GM12878 (cell line): ENCODE data around the gene AMY1A.
"Not testable (repeated sequence)": the region's sequence is repeated elsewhere in the genome, so short reads cannot be mapped to it uniquely, and the experiment has no call there.

Experiments used
- ATF2 ChIP-seq: IDR thresholded peaks from 2 replicates; pipeline ENCODE4 v1.6.1; 2012; ENCODE audit warnings: low read length, inconsistent platforms
- CHD2 ChIP-seq: IDR thresholded peaks from 2 replicates; pipeline ENCODE4 v1.6.1; 2011; ENCODE audit warnings: low read depth, low read length, improper control_type of control experiment, borderline replicate concordance
- CTCF ChIP-seq, 3 experiments: IDR thresholded peaks in 2 of 3; conservative IDR thresholded peaks in 1 of 3; 2 replicates each; pipeline ENCODE4 v1.5.1; 2011; ENCODE audit warnings: low read depth in 3 of 3, low read length in 3 of 3, mild to moderate bottlenecking in 3 of 3, control low read depth in 2 of 3, moderate library complexity in 2 of 3, inconsistent platforms in 1 of 3, mixed read lengths in 1 of 3; ENCODE audit not compliant: control insufficient read depth in 2 of 3, insufficient read depth in 1 of 3; ENCODE audit errors: extremely low read depth in 1 of 3
- IRF3 ChIP-seq: fragments of 450-650 bp; IDR thresholded peaks from 2 replicates; pipeline ENCODE4 v1.6.1; 2014; ENCODE audit warnings: mild to moderate bottlenecking
- MTA3 ChIP-seq: IDR thresholded peaks from 2 replicates; pipeline ENCODE4 v1.6.1; 2012; ENCODE audit warnings: low read length, inconsistent platforms, borderline replicate concordance
- PBX3 ChIP-seq: IDR thresholded peaks from 2 replicates; pipeline ENCODE4 v1.6.1; 2011; ENCODE audit warnings: mild to moderate bottlenecking, low read depth, low read length, moderate library complexity; ENCODE audit not compliant: insufficient replicate concordance
- POLR2A ChIP-seq: IDR thresholded peaks from 2 replicates; pipeline ENCODE4 v1.6.1; 2011; ENCODE audit warnings: low read depth, mild to moderate bottlenecking, low read length
- POLR2AphosphoS2 ChIP-seq: IDR thresholded peaks from 2 replicates; pipeline ENCODE4 v1.6.1; 2011; ENCODE audit warnings: low read depth, mild to moderate bottlenecking, low read length, improper control_type of control experiment, moderate library complexity
- RCOR1 ChIP-seq: conservative IDR thresholded peaks from 2 replicates; pipeline ENCODE4 v1.6.1; 2012; ENCODE audit warnings: low read depth, low read length, improper control_type of control experiment
- SMAD5 ChIP-seq: IDR thresholded peaks from 2 replicates; pipeline ENCODE4 v1.6.1; 2016; ENCODE audit warnings: antibody characterized with exemption, low read depth
- STAT3 ChIP-seq: IDR thresholded peaks from 2 replicates; pipeline ENCODE4 v1.6.1; 2011; ENCODE audit warnings: low read depth, low read length, improper control_type of control experiment
- ZSCAN29 ChIP-seq: fragments of 450-650 bp; IDR thresholded peaks from 2 replicates; pipeline ENCODE4 v1.6.1; 2017; ENCODE audit warnings: mild to moderate bottlenecking, moderate library complexity

DNA sequence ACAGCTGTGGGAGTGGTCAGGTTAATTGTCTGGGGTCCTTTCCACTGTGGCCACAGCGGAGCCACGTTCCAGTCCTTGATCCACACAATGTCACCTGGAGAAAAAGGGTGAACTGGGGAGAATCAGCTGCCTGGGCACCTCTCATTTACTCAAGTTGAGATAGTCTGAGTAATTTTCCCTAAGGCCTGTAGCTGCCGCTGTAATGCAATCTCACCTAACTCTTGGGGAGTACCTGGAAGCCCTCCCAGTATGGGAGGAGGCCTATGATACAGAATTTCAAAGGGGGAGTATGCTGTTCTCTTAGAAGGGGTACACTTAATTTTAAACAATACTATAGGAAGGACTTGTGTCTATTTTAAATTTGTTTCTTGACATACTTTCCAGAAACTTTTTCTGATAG lies 5.3 kb upstream of the AMY1A start:
- TF ChIP-seq SMAD5; ATF2; POLR2A; ZSCAN29; POLR2AphosphoS2; STAT3; IRF3; CHD2; MTA3; RCOR1; CTCF (IDR thresholded peaks at IDR 0.05 in 2 of 3, conservative IDR thresholded peaks at IDR 0.05 in 1 of 3; ENCODE audit: control insufficient read depth in 2 of 3, extremely low read depth in 1 of 3, insufficient read depth in 1 of 3, low read depth in 3 of 3, low read length in 3 of 3); PBX3: not testable (repeated sequence)
